ELF-1 (cell line): ENCODE measurements around the gene RNF19B.
"Not testable (repeated sequence)": the region's sequence is repeated elsewhere in the genome, so short reads cannot be mapped to it uniquely, and the experiment has no call there.

Experiments used
- DNase-seq: peaks from one replicate; pipeline ENCODE4 v3.0.0-alpha.2; 2016; ENCODE audit warnings: low read depth, low spot score

RNF19B gene

GRCh38 chr1:32931760-32932159 is 32.8 kb downstream of the RNF19B start:
- DNase-seq, result no peak

GRCh38 chr1:32929366-32929765 is 35.2 kb downstream of the RNF19B start:
- DNase-seq, result no peak

- DNase-seq, result no peak
Observed at GRCh38 chr1:32928715-32929114, 35.9 kb downstream of the RNF19B start.

GRCh38 chr1:32928285-32928684 is 36.3 kb downstream of the RNF19B start:
- no peak for DNase-seq

- DNase-seq, result no peak
Observed at GRCh38 chr1:32927441-32927840, 37.2 kb downstream of the RNF19B start.

GRCh38 chr1:32926562-32926961 is 38.0 kb downstream of the RNF19B start:
- DNase-seq, result peak; percentile 50

- DNase-seq, result peak; percentile 83
Observed at GRCh38 chr1:32925403-32926162, 39.0 kb downstream of the RNF19B start.

GRCh38 chr1:32924881-32925344 is 39.7 kb downstream of the RNF19B start:
- DNase-seq, result peak; percentile 76

GRCh38 chr1:32920833-32921232 is 43.8 kb downstream of the RNF19B start:
- peak; percentile 23 for DNase-seq

- no peak for DNase-seq
Observed at GRCh38 chr1:32919811-32920733, 44.5 kb downstream of the RNF19B start.

- DNase-seq, result no peak
Observed at GRCh38 chr1:32918179-32918578, 46.4 kb downstream of the RNF19B start.

- no peak for DNase-seq
Observed at GRCh38 chr1:32917521-32917920, 47.1 kb downstream of the RNF19B start.

- no peak for DNase-seq
Observed at GRCh38 chr1:32915766-32916706, 48.6 kb downstream of the RNF19B start.

- DNase-seq, result no peak
Observed at GRCh38 chr1:32910319-32910718, 54.3 kb downstream of the RNF19B start.

- DNase-seq, result no peak
Observed at GRCh38 chr1:32907435-32907834, 57.2 kb downstream of the RNF19B start.

GRCh38 chr1:32906654-32907053 is 58.0 kb downstream of the RNF19B start:
- no peak for DNase-seq

- DNase-seq, result not testable (repeated sequence)
Observed at GRCh38 chr1:32905588-32905987, 59.0 kb downstream of the RNF19B start.

- DNase-seq, result no peak
Observed at GRCh38 chr1:32904797-32905196, 59.8 kb downstream of the RNF19B start.

GRCh38 chr1:32903991-32904785 is 60.4 kb downstream of the RNF19B start:
- DNase-seq, result no peak

- DNase-seq, result no peak
Observed at GRCh38 chr1:32902535-32902920, 62.1 kb downstream of the RNF19B start.
